GM10847 (cell line): ENCODE results near the gene AP2M1.

Experiments
- POLR2A ChIP-seq: IDR thresholded peaks from 2 replicates; pipeline ENCODE4 v1.6.1; 2011; ENCODE audit not compliant: insufficient read length; ENCODE audit errors: extremely low read depth

AP2M1 gene

DNA sequence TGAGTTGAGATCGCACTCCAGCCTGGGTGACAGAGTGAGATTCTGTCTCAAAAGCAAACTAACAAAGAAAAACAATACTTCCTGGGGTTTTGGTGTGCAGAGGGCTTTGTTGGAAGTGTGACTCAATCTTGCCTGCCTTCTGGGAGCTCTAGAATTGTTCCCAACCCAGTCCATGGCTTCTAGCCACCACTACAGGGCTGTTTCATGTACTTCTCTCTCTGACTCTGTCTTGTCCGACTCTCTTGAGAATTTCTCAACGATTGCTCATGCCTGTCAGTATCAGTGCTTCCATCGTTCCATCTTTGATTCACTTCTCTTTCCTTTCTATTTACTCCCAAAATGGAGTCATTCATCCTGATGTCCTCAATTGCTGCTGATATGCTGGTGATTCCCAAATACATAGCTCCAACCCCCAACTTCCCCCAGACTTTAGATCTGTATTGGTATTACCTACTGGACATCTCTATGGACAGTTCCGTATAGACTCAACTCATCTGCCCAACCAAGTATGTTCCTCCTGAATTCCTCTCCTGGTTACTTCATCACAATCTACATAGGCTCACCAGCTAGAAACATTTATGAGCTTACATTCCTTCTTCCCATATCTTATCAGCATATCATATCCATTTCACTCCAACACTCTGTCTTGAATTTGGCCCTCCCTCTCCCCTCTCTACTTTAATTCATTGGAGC is 1.8 kb upstream of the AP2M1 start:
- no peak for TF ChIP-seq POLR2A

DNA sequence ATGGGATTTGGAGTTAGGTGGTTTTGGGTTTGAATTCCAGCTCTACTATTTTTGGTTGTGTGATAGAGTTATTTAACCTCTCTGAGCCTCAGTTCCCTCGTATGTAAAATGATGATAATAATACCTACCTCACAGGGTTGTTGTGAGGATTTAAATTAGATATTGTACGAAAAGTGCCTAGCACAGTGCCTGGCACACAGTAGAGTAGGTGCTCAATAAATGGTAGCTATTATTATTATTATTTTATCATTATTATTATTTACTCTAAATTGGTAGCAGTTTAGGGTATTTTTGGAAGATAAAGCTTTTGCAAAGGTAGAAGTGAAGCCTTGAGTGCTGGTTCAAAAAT is 1.3 kb upstream of the AP2M1 start:
- no peak for TF ChIP-seq POLR2A

DNA sequence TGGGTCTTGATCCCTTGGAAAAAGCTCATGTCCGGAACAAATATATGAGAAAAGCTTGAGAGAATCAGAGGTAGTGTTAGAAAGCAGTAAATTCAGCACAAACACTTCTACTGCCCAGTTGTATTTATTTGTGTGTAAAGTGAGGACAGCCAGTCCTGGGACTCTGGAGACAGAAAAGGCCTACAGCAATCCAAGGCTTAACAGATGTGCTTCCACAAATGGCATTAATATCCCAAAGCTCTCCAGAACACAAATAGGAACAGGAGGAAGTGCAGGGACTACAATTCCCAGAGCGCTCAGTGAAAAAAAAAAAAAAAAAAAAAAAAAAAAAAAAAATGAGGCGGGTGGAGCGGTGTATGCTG is 390 bp upstream of the AP2M1 start:
- TF ChIP-seq POLR2A: no peak

DNA sequence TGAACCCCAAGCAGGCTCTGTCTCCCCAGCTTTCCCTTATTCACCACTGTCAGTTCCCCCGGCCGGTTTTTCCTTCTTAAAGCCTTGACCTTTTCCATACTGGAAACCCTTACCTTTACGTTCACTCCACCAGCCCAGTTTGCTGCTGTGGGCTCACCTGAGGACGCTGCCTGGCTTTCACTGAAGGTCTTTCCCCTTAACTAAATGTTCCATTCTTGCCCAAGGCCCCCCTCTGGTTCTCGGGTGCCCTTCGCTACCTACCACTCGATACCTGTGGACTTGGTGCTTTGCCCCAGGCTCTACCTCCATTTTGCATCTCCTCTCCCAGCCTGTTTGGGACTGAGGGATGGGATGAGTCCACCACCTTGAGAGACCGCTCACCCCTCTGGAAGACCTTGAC is 851 bp downstream of the AP2M1 start:
- TF ChIP-seq POLR2A: no peak

DNA sequence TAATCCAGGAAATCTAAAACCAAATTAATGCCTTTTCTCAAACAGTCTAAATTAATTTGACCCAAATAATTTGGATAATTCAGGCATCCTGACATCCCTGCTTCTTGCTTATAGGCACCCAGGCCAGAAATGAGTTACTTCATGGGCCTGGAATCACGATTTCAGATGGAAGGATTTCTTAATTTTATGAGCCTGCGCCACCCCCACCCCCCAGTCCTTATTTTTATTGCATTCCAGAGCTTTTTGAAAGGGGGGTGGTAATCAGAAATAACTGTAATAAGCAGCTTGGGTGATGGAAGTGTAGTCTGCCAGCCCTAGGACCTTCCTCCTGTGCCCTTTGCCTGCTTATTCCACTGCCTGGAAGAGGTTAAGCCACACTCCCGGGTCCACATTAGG is 1.3 kb downstream of the AP2M1 start:
- TF ChIP-seq POLR2A: no peak

DNA sequence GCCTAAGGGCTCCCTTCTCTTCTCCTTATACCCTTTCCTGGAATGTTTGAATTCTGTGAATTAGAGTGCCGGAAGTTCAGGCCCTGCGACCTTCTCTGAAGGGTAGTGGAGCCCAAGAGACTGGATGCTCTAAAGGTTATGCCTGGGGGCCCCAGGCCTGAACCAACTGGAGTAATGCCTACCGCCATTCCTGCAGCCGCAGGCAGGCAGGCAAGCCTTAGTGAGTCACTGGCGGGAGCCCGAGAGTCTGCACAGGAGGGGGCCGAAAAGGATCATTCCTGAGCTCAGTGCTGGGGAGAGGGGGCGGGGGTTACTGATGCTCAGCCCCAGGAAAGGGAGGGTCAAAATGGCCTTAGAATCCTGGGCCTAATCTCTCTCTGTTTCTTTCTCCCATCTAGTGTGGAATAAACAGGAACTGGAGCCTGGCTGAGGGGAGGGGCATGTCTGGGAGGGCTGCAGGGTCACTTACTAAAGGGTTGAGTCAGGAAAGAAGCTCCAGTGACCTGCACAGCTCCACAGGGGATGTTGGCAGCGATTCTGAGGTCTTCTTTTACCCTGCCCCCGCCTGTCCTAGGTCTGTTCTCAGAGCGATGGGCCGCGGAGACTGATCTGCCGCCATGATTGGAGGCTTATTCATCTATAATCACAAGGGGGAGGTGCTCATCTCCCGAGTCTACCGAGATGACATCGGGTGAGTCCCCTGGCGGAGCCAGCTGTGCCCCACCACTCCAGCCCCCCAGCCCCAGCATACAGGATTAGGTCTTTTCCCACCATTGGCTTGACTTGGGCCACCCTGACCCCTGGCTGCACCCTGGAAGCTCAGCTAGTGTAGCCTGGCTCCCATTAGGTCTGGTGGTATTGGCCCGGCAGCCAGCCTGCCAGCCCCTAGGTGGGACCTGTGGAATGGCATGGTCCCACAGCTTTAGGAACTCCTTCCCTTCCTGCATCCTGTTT is 2.0 kb downstream of the AP2M1 start:
- no peak for TF ChIP-seq POLR2A

DNA sequence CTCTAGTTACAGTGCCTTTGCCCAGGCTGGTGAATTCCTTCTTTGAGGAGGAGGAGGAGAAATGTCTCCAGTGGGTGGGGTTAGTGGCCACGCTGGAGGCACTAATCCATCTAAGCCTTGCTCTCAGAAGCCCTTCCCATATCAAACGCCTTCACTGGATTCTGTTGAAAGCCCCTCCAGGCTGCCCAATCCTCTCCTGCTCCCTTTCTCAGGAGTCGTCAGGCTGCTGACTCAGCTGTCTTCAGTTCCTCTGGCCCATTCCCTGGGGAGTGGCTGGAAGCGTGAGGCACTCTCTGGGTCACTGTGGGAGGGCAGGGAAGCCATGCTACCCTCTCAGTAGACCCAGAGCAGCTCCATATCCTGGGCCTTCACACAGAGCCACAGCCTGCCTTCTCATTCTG is 2.7 kb downstream of the AP2M1 start:
- TF ChIP-seq POLR2A: no peak

DNA sequence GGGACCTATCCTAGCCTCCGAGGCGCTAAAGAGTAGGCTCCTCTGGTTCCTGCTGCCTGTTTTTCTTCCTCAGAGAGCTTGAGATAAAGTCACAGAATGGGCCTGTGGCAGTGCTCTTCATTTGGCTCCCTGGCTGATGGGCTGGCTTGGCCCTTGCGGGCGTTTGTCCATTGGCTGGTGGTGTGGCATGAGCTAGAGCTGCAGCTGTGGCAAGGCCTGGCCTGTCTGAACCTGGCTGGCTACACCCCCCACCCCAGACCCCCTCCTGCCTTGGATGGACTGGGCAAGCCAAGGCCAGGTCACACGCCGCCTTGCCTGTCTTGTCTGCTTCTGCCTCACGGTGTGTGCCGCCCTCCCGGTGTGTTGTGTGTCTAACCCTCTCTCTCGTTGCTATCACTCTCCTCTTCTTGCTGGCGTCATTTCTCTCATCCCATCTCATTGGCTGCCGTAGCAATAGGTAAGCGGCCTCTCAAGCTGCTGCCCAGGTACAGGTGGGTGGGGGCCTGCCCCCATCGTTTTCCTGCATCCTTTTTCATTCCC is 3.2 kb downstream of the AP2M1 start:
- no peak for TF ChIP-seq POLR2A

DNA sequence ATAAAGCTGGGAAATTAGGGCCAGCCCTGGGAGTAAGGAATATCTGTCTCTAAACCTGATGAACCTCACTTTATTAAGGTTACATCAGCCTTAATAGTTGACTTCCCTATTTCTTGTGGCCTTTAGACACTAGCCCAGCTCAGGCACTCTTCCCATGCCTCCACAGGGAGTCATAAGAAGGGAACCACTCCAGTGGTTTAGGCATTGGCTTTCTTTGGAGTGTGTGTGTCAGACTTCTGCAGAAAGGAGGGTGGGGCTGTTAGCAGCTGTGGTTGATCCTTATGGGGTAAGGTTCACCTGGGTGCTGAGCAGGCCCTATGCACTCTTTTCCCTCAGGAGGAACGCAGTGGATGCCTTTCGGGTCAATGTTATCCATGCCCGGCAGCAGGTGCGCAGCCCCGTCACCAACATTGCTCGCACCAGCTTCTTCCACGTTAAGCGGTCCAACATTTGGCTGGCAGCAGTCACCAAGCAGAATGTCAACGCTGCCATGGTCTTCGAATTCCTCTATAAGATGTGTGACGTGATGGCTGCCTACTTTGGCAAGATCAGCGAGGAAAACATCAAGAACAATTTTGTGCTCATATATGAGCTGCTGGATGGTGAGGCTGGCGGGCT is 4.0 kb downstream of the AP2M1 start:
- TF ChIP-seq POLR2A: no peak

DNA sequence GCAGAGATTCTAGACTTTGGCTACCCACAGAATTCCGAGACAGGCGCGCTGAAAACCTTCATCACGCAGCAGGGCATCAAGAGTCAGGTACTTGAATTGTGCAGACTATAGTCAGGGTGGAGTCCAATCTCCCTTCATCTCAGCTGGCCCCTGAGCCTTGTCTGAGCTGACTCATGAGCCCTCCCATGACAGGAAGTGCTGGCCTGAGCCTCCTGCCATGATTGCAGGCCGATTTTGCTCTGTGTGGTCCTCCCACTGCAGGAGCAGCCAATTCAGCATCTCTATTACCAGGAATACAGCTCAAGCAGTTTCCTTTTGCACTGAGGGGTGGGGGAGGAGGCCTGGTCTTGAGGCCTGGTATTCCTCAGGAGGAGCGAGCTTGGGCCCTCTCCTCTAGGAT is 5.5 kb downstream of the AP2M1 start:
- TF ChIP-seq POLR2A: no peak

DNA sequence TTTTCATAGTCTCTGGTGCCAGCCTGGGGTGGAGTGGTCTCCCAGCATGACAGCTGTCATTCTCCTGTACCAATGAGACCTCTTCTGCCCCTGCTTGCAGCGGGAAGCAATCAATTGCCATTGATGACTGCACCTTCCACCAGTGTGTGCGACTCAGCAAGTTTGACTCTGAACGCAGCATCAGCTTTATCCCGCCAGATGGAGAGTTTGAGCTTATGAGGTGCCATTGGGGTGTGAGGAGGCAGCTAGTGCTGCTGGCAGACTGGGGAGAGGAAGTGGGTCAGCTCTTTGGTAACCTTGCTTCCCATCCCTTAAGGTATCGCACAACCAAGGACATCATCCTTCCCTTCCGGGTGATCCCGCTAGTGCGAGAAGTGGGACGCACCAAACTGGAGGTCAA is 6.9 kb downstream of the AP2M1 start:
- TF ChIP-seq POLR2A: no peak

DNA sequence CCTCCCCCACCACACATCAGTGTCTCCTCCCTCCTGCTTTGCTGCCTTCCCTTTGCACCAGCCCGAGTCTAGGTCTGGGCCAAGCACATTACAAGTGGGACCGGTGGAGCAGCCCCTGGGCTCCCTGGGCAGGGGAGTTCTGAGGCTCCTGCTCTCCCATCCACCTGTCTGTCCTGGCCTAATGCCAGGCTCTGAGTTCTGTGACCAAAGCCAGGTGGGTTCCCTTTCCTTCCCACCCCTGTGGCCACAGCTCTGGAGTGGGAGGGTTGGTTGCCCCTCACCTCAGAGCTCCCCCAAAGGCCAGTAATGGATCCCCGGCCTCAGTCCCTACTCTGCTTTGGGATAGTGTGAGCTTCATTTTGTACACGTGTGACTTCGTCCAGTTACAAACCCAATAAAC is 9.0 kb downstream of the AP2M1 start:
- no peak for TF ChIP-seq POLR2A

DNA sequence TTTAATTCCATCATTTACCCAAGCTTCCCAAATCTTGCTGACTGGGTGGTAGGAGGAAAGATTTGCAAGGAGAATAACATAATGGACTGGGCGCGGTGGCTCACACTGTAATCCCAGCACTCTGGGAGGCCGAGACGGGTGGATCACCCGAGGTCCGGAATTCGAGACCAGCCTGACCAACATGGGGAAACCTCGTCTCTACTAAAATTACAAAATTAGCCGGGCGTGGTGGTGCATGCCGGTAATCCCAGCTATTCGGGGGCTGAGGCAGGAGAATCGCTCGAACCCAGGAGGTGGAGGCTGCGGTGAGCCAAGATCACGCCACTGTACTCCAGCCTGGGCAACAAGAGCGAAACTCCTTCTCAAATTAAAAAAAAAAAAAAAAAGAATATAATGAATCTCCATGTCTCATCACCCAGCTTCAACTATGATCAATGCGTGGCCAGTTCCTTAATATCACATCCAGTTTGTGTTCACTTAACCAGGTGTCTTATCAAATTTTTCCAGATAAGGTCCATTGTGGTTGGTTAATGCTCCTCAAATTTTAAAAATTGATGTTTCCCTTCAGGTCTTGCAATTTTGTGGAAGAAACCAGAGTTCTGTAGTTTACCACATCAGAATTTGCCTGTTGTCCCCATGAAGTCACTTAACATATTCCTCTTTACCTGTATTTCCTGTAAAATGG is 10.0 kb downstream of the AP2M1 start:
- no peak for TF ChIP-seq POLR2A

DNA sequence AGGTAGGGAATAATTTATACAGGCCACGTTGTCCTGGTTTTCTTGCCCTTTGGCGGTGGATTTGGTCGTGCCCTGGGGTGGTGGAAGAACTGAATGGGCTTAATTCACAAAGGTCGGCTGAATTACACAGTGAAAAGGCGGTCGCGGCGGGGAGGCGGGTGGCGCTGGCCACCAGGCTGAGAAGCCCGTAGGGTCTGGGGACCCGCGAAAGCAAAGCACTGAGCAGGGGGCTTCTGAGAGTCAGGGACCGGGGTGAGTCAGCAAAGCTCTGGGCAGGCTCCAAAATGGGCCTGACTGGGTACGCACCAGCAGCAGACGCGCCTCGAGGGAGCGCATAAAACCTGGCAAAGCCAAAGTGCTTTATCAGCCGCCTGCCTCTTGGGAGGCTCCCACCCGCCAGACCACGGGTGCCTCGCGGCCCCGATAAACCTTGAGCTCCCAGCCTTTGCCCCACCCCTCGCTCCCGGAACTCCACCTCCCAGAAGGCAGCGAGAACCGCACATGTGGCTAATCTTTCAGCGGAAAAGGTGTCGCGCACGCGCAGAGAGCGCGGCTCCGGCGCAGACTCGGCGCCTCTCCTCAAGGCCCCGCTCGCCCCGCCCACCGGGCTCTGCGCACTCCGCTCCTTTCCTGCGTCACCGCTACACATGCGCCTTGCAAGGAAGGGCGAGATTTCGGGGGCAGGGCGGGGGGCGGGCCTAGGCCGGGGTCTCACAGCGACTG is 11.0 kb downstream of the AP2M1 start:
- TF ChIP-seq POLR2A: no peak
